Activated naive CD4-positive, alpha-beta T cell treated with anti-CD3 and anti-CD28 coated beads, Interleukin-2, amount 50 U/mL, for 16 hours (primary cell): ENCODE data around the gene CDH4.
"Not testable (repeated sequence)": the region's sequence is repeated elsewhere in the genome, so short reads cannot be mapped to it uniquely, and the experiment has no call there.

Experiments
- DNase-seq: peaks from one replicate; pipeline ENCODE4 v3.0.0-alpha.2; 2020

The CDH4 gene

GRCh38 chr20:61391812-61392520, 139.9 kb downstream of the CDH4 start:
- no peak for DNase-seq

GRCh38 chr20:61394088-61394799, 142.2 kb downstream of the CDH4 start:
- DNase-seq = no peak

GRCh38 chr20:61396262-61396848, 144.3 kb downstream of the CDH4 start:
- DNase-seq = no peak

GRCh38 chr20:61397146-61397545, 145.1 kb downstream of the CDH4 start:
- no peak for DNase-seq

- DNase-seq = no peak
These were observed 145.7 kb downstream of the CDH4 start for GRCh38 chr20:61397790-61398189.

GRCh38 chr20:61399433-61399832, 147.4 kb downstream of the CDH4 start:
- no peak for DNase-seq

- DNase-seq = no peak
These were observed 148.4 kb downstream of the CDH4 start for GRCh38 chr20:61400499-61400898.

- no peak for DNase-seq
These were observed 152.2 kb downstream of the CDH4 start for GRCh38 chr20:61404303-61404702.

- DNase-seq = no peak
These were observed 152.9 kb downstream of the CDH4 start for GRCh38 chr20:61405007-61405406.

GRCh38 chr20:61406773-61407172, 154.7 kb downstream of the CDH4 start:
- not testable (repeated sequence) for DNase-seq

- DNase-seq = no peak
These were observed 155.5 kb downstream of the CDH4 start for GRCh38 chr20:61407561-61407960.

- no peak for DNase-seq
These were observed 157.1 kb downstream of the CDH4 start for GRCh38 chr20:61408951-61409740.

GRCh38 chr20:61411743-61412142, 159.7 kb downstream of the CDH4 start:
- DNase-seq = no peak

GRCh38 chr20:61413752-61414151, 161.7 kb downstream of the CDH4 start:
- no peak for DNase-seq

- no peak for DNase-seq
These were observed 162.5 kb downstream of the CDH4 start for GRCh38 chr20:61414455-61414991.

GRCh38 chr20:61416546-61416945, 164.5 kb downstream of the CDH4 start:
- no peak for DNase-seq

- no peak for DNase-seq
These were observed 165.3 kb downstream of the CDH4 start for GRCh38 chr20:61417221-61417941.

- no peak for DNase-seq
These were observed 166.9 kb downstream of the CDH4 start for GRCh38 chr20:61419010-61419409.

- DNase-seq = no peak
These were observed 167.4 kb downstream of the CDH4 start for GRCh38 chr20:61419501-61419900.

- no peak for DNase-seq
These were observed 168.0 kb downstream of the CDH4 start for GRCh38 chr20:61420056-61420455.

- DNase-seq = no peak
These were observed 168.7 kb downstream of the CDH4 start for GRCh38 chr20:61420781-61421180.
